Fibroblast of lung (primary cell): Measurements from ENCODE around the gene TH. TPM values are rescaled to one million over a fixed set of nuclear protein-coding genes. Genes with fewer than 3 reads are reported as not detected.

ENCODE experiments used
- DNase-seq, 2 donors: peaks; one replicate each; pipeline versions ENCODE4 v3.0.0 to v3.0.0-alpha.2; 2010; ENCODE audit warnings: low read depth in 2 of 2
- H2AFZ ChIP-seq: 2 replicates; pipeline ENCODE4 v1.5.1; 2012; ENCODE audit warnings: low read length, control low read depth, inconsistent platforms
- H3K27ac ChIP-seq: 2 replicates; pipeline ENCODE4 v1.5.1; 2011; ENCODE audit warnings: low read length, control low read depth; ENCODE audit not compliant: insufficient read depth
- H3K27me3 ChIP-seq: 2 replicates; pipeline ENCODE4 v1.5.1; 2011; ENCODE audit warnings: mild to moderate bottlenecking, low read length; ENCODE audit not compliant: control insufficient read depth, insufficient read depth
- H3K36me3 ChIP-seq: 2 replicates; pipeline ENCODE4 v1.5.1; 2011; ENCODE audit warnings: low read length; ENCODE audit not compliant: control insufficient read depth, insufficient read depth
- H3K4me1 ChIP-seq: 2 replicates; pipeline ENCODE4 v1.5.1; 2011; ENCODE audit warnings: low read length; ENCODE audit not compliant: control insufficient read depth, insufficient read depth; ENCODE audit errors: extremely low read depth
- H3K4me2 ChIP-seq: 2 replicates; pipeline ENCODE4 v1.5.1; 2011; ENCODE audit warnings: low read length, control low read depth; ENCODE audit not compliant: insufficient read depth; ENCODE audit errors: extremely low read depth
- H3K4me3 ChIP-seq, 4 experiments: fragments of 200-600 bp in 1 of 4; sonication (generic) in 1 of 4; replicated peaks in 1 of 4; 2 replicates each; pipeline ENCODE4 v1.5.1; 2011 to 2016; ENCODE audit warnings: low read length in 4 of 4, low read depth in 3 of 4, mild to moderate bottlenecking in 3 of 4, control low read depth in 2 of 4, inconsistent platforms in 1 of 4, mixed read lengths in 1 of 4; ENCODE audit not compliant: insufficient read depth in 1 of 4; ENCODE audit errors: control extremely low read depth in 1 of 4
- H3K79me2 ChIP-seq: 2 replicates; pipeline ENCODE4 v1.5.1; 2012; ENCODE audit warnings: mild to moderate bottlenecking, low read length, inconsistent platforms; ENCODE audit not compliant: control insufficient read depth, insufficient read depth
- H3K9ac ChIP-seq: 2 replicates; pipeline ENCODE4 v1.5.1; 2011; ENCODE audit warnings: mild to moderate bottlenecking, low read length, control low read depth; ENCODE audit not compliant: insufficient read depth
- H3K9me3 ChIP-seq: 2 replicates; pipeline ENCODE4 v1.5.1; 2012; ENCODE audit warnings: low read depth, low read length; ENCODE audit not compliant: control insufficient read depth, insufficient read depth
- H4K20me1 ChIP-seq: 2 replicates; pipeline ENCODE4 v1.5.1; 2011; ENCODE audit warnings: low read length; ENCODE audit not compliant: control insufficient read depth, insufficient read depth; ENCODE audit errors: extremely low read depth
- CTCF ChIP-seq, 2 donors: IDR thresholded peaks in 1 of 2; conservative IDR thresholded peaks in 1 of 2; 1 replicate in 1 of 2; 2 replicates in 1 of 2; pipeline ENCODE4 v1.5.1; 2011 to 2012; ENCODE audit warnings: low read length in 2 of 2, control low read depth in 1 of 2, inconsistent platforms in 1 of 2, low read depth in 1 of 2, mild to moderate bottlenecking in 1 of 2
- EZH2 ChIP-seq: IDR thresholded peaks from 2 replicates; pipeline ENCODE4 v1.5.1; 2012; ENCODE audit warnings: low read length, control low read depth, mild to moderate bottlenecking; ENCODE audit errors: missing control alignments
- polyA plus RNA-seq, 2 donors: library from polyadenylated mRNA; depleted of rRNA in 1 of 2; stranded (reverse) in 1 of 2; unstranded in 1 of 2; fragments of >200 nt; gene quantifications; 2 replicates each; pipeline ENCODE4 v1.2.1, GENCODE V29; 2011 to 2012; ENCODE audit warnings: missing spikeins in 1 of 2
- total RNA-seq: library from RNA; depleted of rRNA; stranded (reverse); fragments of >200 nt; gene quantifications from 2 replicates; pipeline ENCODE4 v1.2.1, GENCODE V29; 2014

TH gene
- total and polyA plus RNA-seq, 2 donors (not counting 1 experiment from before 2014, with no cell fraction given): 0.17 TPM; not detected in 1

DNA sequence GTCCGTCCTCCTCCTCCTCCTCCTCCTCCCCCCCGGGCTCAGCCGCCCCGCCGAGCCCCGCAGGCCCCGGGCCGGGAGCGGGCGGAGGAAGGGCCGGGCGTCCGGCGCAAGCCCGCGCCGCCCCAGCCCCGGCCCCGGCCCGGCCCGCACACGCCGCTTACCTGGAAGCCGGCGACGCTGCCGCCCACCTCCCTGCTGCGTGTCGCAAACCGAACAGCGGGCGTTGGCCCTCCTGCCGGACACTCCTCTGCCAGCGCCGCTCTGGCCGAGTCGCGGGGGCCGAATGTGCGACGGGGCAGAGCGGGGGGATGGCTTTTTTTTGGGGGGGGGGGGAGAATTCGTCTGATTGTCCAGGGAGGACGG lies 33.6 kb downstream of the TH start:
- Histone ChIP-seq H3K27ac (no peak overlapping the region), H3K79me2 (no peaks in the 10 kb centered on the region), H2AFZ (no peak overlapping the region), H3K4me2 (no peak overlapping the region), H3K4me1 (no peaks in the 10 kb centered on the region), H4K20me1 (peaks cover 1% of the 10 kb centered on the region), H3K27me3 (peaks cover 35% of the 10 kb centered on the region), H3K9ac (no peak overlapping the region), H3K36me3 (no peaks in the 10 kb centered on the region), H3K4me3 (peak overlapping the region in 1 of 4 experiments; percentile 39), H3K9me3 (no peaks in the 10 kb centered on the region)
- no peak for TF ChIP-seq CTCF (conservative IDR thresholded peaks at IDR 0.05 in 1 of 2, IDR thresholded peaks at IDR 0.05 in 1 of 2; ENCODE audit: low read depth in 1 of 2, low read length in 2 of 2)
- DNase-seq: no peak

GRCh38 chr11:2137202-2138067 lies 34.2 kb downstream of the TH start:
- Histone ChIP-seq H3K9me3 (no peaks in the 10 kb centered on the region), H3K4me2 (no peak overlapping the region), H3K36me3 (no peaks in the 10 kb centered on the region), H4K20me1 (peaks cover 1% of the 10 kb centered on the region), H3K27me3 (peaks cover 29% of the 10 kb centered on the region), H3K27ac (no peak overlapping the region), H3K79me2 (no peaks in the 10 kb centered on the region), H2AFZ (no peak overlapping the region), H3K4me1 (no peaks in the 10 kb centered on the region), H3K4me3 (peak overlapping the region in 1 of 4 experiments; percentile 45), H3K9ac (no peak overlapping the region)
- DNase-seq: peak; percentile 43 to 80
- peak; percentile 94 for TF ChIP-seq EZH2
- no peak for TF ChIP-seq CTCF (conservative IDR thresholded peaks at IDR 0.05 in 1 of 2, IDR thresholded peaks at IDR 0.05 in 1 of 2; ENCODE audit: low read depth in 1 of 2, low read length in 2 of 2)

GRCh38 chr11:2136952-2137201 lies 34.7 kb downstream of the TH start:
- no peaks in the 10 kb centered on the region for H3K9me3 ChIP-seq
- H2AFZ ChIP-seq: no peak overlapping the region
- H3K79me2 ChIP-seq: no peaks in the 10 kb centered on the region
- peaks cover 1% of the 10 kb centered on the region for H4K20me1 ChIP-seq
- H3K4me2 ChIP-seq: no peak overlapping the region
- peaks cover 27% of the 10 kb centered on the region for H3K27me3 ChIP-seq
- H3K36me3 ChIP-seq: no peaks in the 10 kb centered on the region
- no peak overlapping the region for H3K9ac ChIP-seq
- TF ChIP-seq EZH2: no peak
- no peak for TF ChIP-seq CTCF (conservative IDR thresholded peaks at IDR 0.05 in 1 of 2, IDR thresholded peaks at IDR 0.05 in 1 of 2; ENCODE audit: low read depth in 1 of 2, low read length in 2 of 2)
- no peak overlapping the region for H3K27ac ChIP-seq
- H3K4me1 ChIP-seq: no peaks in the 10 kb centered on the region
- H3K4me3 ChIP-seq: peak overlapping the region in 1 of 4 experiments; percentile 24
- no peak for DNase-seq
